GM12878 (cell line): Measurements from ENCODE around the gene SPHK2. TPM values are rescaled to one million over a fixed set of nuclear protein-coding genes. Genes with fewer than 3 reads are reported as not detected.

Experiments used
- ATF3 ChIP-seq: IDR thresholded peaks from 2 replicates; pipeline ENCODE4 v1.6.1; 2011; ENCODE audit warnings: low read depth, mild to moderate bottlenecking, low read length, moderate library complexity, borderline replicate concordance; ENCODE audit errors: extremely low read depth
- BCL11A ChIP-seq: IDR thresholded peaks from 2 replicates; pipeline ENCODE4 v1.6.1; 2011; ENCODE audit warnings: low read depth, low read length
- CBX5 ChIP-seq: sonication (generic); IDR thresholded peaks from 2 replicates; pipeline ENCODE4 v1.6.1; 2016; ENCODE audit warnings: low read depth, moderate library complexity, mild to moderate bottlenecking, inconsistent platforms
- CHD2 ChIP-seq: IDR thresholded peaks from 2 replicates; pipeline ENCODE4 v1.6.1; 2011; ENCODE audit warnings: low read depth, low read length, improper control_type of control experiment, borderline replicate concordance
- EGR1 ChIP-seq, 2 experiments: IDR thresholded peaks; 1 replicate in 1 of 2; 2 replicates in 1 of 2; pipeline ENCODE4 v1.6.1; 2011 to 2012; ENCODE audit warnings: low read depth in 2 of 2, low read length in 2 of 2, borderline replicate concordance in 1 of 2, mild to moderate bottlenecking in 1 of 2, moderate library complexity in 1 of 2
- ETV6 ChIP-seq, 2 experiments: fragments of 450-650 bp in 1 of 2; IDR thresholded peaks in 1 of 2; conservative IDR thresholded peaks in 1 of 2; 2 replicates each; pipeline ENCODE4 v1.6.1; 2014; ENCODE audit warnings: antibody characterized with exemption in 1 of 2, borderline replicate concordance in 1 of 2, low read depth in 1 of 2, mild to moderate bottlenecking in 1 of 2, moderate library complexity in 1 of 2
- HCFC1 ChIP-seq: fragments of 150-350 bp; IDR thresholded peaks from 2 replicates; pipeline ENCODE4 v1.6.1; 2014; ENCODE audit warnings: low read length
- HDAC2 ChIP-seq: fragments of 200-600 bp; sonication (generic); IDR thresholded peaks from 2 replicates; pipeline ENCODE4 v1.6.1; 2017
- HDAC6 ChIP-seq: fragments of 200-600 bp; sonication (generic); IDR thresholded peaks from one replicate; pipeline ENCODE4 v1.8.0; 2017; ENCODE audit warnings: antibody characterized with exemption; ENCODE audit not compliant: unreplicated experiment
- HDGF ChIP-seq: fragments of 450-650 bp; IDR thresholded peaks from 2 replicates; pipeline ENCODE4 v1.6.1; 2016; ENCODE audit warnings: antibody characterized with exemption
- KDM1A ChIP-seq: fragments of 200-600 bp; sonication (generic); IDR thresholded peaks from 2 replicates; pipeline ENCODE4 v1.6.1; 2016; ENCODE audit warnings: borderline replicate concordance
- MEF2B ChIP-seq: fragments of 450-650 bp; IDR thresholded peaks from 2 replicates; pipeline ENCODE4 v1.6.1; 2018; ENCODE audit warnings: mild to moderate bottlenecking, moderate library complexity; ENCODE audit not compliant: partially characterized antibody, poor library complexity, severe bottlenecking
- MXI1 ChIP-seq: fragments of 150-350 bp; IDR thresholded peaks from 2 replicates; pipeline ENCODE4 v1.6.1; 2011; ENCODE audit warnings: low read depth, mild to moderate bottlenecking, inconsistent platforms, low read length, improper control_type of control experiment
- NR2C2 ChIP-seq: IDR thresholded peaks from 2 replicates; pipeline ENCODE4 v1.6.1; 2011; ENCODE audit warnings: borderline replicate concordance, low read depth; ENCODE audit not compliant: control insufficient read depth, insufficient read length
- NRF1 ChIP-seq: conservative IDR thresholded peaks from 2 replicates; pipeline ENCODE4 v1.6.1; 2011; ENCODE audit warnings: mild to moderate bottlenecking, low read depth, low read length, improper control_type of control experiment
- POLR2A ChIP-seq: IDR thresholded peaks from 2 replicates; pipeline ENCODE4 v1.6.1; 2011; ENCODE audit warnings: low read depth, mild to moderate bottlenecking, low read length
- RAD51 ChIP-seq: fragments of 450-650 bp; IDR thresholded peaks from 2 replicates; pipeline ENCODE4 v1.6.1; 2016; ENCODE audit warnings: moderate library complexity, mild to moderate bottlenecking, inconsistent platforms
- RB1 ChIP-seq: fragments of 450-650 bp; formaldehyde crosslinking; IDR thresholded peaks from 2 replicates; pipeline ENCODE4 v1.6.1; 2017; ENCODE audit warnings: mild to moderate bottlenecking, borderline replicate concordance
- TCF3 ChIP-seq: IDR thresholded peaks from 2 replicates; pipeline ENCODE4 v1.6.1; 2012; ENCODE audit warnings: low read depth, mild to moderate bottlenecking, low read length, borderline replicate concordance; ENCODE audit not compliant: insufficient read depth
- YY1 ChIP-seq: IDR thresholded peaks from 2 replicates; pipeline ENCODE4 v1.6.1; 2011; ENCODE audit warnings: low read depth, mild to moderate bottlenecking, low read length
- ZNF592 ChIP-seq: fragments of 450-650 bp; IDR thresholded peaks from 2 replicates; pipeline ENCODE4 v1.6.1; 2017; ENCODE audit warnings: mild to moderate bottlenecking, moderate library complexity
- polyA plus RNA-seq, 11 experiments: library from polyadenylated mRNA; depleted of rRNA in 4 of 11; unstranded in 6 of 11; stranded (reverse) in 5 of 11; fragments of >200 nt; fragmentation: Nextera tagmentation in 4 of 11; fragmentation: Illumina TruSeq in 1 of 11; extraction: Ambion mirVana in 4 of 11; extraction: Trizol in 1 of 11; gene quantifications; 1 replicate in 1 of 11; 2 replicates in 10 of 11; pipeline versions ENCODE4 v1.2.1 to v1.2.3, GENCODE V29; 2011 to 2016; ENCODE audit warnings: inconsistent platforms in 2 of 11, missing spikeins in 2 of 11, low read depth in 1 of 11
- total RNA-seq, 4 experiments: library from RNA; depleted of rRNA in 3 of 4; stranded (reverse); fragments of >200 nt in 3 of 4; fragmentation: Illumina TruSeq in 1 of 4; extraction: Trizol in 1 of 4; gene quantifications; 2 replicates each; pipeline versions ENCODE4 v1.2.1 to v1.2.3, GENCODE V29; 2013 to 2021
- TF ChIP-seq, protein P1 (sequence below): IDR thresholded peaks from 2 replicates; pipeline ENCODE4 v1.6.1; 2011; ENCODE audit warnings: low read depth, low read length, improper control_type of control experiment, borderline replicate concordance

SPHK2 gene
- total and polyA plus RNA-seq, 10 of the 15 experiments (the other 5 are each of a cell fraction or from before 2014, with no cell fraction given), result 0.37 to 40.5 (median 11.2) TPM

- no peak for TF ChIP-seq ZNF592
- 0 out of 2 replicates have a peak, but pooled peaks have one; percentile 21 for TF ChIP-seq BCL11A
- TF ChIP-seq, protein P1, sequence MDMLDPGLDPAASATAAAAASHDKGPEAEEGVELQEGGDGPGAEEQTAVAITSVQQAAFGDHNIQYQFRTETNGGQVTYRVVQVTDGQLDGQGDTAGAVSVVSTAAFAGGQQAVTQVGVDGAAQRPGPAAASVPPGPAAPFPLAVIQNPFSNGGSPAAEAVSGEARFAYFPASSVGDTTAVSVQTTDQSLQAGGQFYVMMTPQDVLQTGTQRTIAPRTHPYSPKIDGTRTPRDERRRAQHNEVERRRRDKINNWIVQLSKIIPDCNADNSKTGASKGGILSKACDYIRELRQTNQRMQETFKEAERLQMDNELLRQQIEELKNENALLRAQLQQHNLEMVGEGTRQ, result peak; percentile 89
- TF ChIP-seq HDAC6, result no peak
- peak; percentile 66; the same call in 1 of the 2 replicates for TF ChIP-seq ATF3
- no peak for TF ChIP-seq ETV6 (conservative IDR thresholded peaks at IDR 0.05 in 1 of 2, IDR thresholded peaks at IDR 0.05 in 1 of 2; ENCODE audit: borderline replicate concordance in 1 of 2, low read depth in 1 of 2)
- TF ChIP-seq YY1, result peak; percentile 66
- TF ChIP-seq NRF1, result 0 out of 2 replicates have a peak, but pooled peaks have one; percentile 19
- 0 out of 2 replicates have a peak, but pooled peaks have one; percentile 14 for TF ChIP-seq TCF3
- TF ChIP-seq NR2C2, result no peak
- TF ChIP-seq HDGF, result peak; percentile 72; the same call in 1 of the 2 replicates
- no peak for TF ChIP-seq KDM1A
- no peak; a peak in 1 of 3 replicates for TF ChIP-seq EGR1 (IDR thresholded peaks at IDR 0.05; ENCODE audit: borderline replicate concordance in 1 of 2, low read depth in 2 of 2, low read length in 2 of 2)
- TF ChIP-seq RAD51, result peak; percentile 95
- peak; percentile 78 for TF ChIP-seq POLR2A
- TF ChIP-seq RB1, result no peak
- peak; percentile 85 for TF ChIP-seq MEF2B
- peak; percentile 28 for TF ChIP-seq HCFC1
- peak; percentile 77 for TF ChIP-seq CHD2
- no peak for TF ChIP-seq HDAC2
- no peak for TF ChIP-seq CBX5
- TF ChIP-seq MXI1, result peak; percentile 57
Measured at GRCh38 chr19:48634424-48635262, 15.3 kb downstream of the SPHK2 start (continued).
